SK-N-SH (cell line): ENCODE measurements around the gene RNF149. TPM values are rescaled to one million over a fixed set of nuclear protein-coding genes. Genes with fewer than 3 reads are reported as not detected.

Experiments used
- CTCF ChIA-PET: fragments of 300-600, 350-600 bp; formaldehyde crosslinking; extraction: SDS; loops from one replicate; lab custom pipeline; 2021; lab: Yijun Ruan, JAX
- POLR2A ChIA-PET: fragments of 350-600 bp; sonication (Branson Sonifier 250); formaldehyde crosslinking; extraction: SDS; loops from one replicate; lab custom pipeline; 2020; ENCODE audit warnings: antibody characterized with exemption, inconsistent platforms; lab: Yijun Ruan, JAX
- DNase-seq: peaks from one replicate; pipeline ENCODE4 v3.0.0; 2012
- H2AFZ ChIP-seq: fragments of 200-600 bp; sonication (generic); 2 replicates; pipeline ENCODE4 v1.8.1; 2016; ENCODE audit warnings: antibody characterized with exemption, mild to moderate bottlenecking, low read depth
- H3F3A ChIP-seq: fragments of 200-600 bp; sonication (generic); replicated peaks from 2 replicates; pipeline ENCODE3; 2016; ENCODE audit warnings: antibody characterized with exemption, mild to moderate bottlenecking; ENCODE audit not compliant: insufficient read depth
- H3K27ac ChIP-seq, 2 experiments: fragments of 200-500 bp in 1 of 2; fragments of 200-600 bp in 1 of 2; sonication (Bioruptor generic) in 1 of 2; sonication (generic), shearing (Covaris generic) in 1 of 2; 2 replicates each; pipeline versions ENCODE4 v1.5.1 to v1.6.1; 2014 to 2016; ENCODE audit warnings: low read depth in 2 of 2, inconsistent platforms in 1 of 2, low read length in 1 of 2, mild to moderate bottlenecking in 1 of 2, mixed read lengths in 1 of 2
- H3K27me3 ChIP-seq: fragments of 200-600 bp; sonication (generic), shearing (Covaris generic); 2 replicates; pipeline ENCODE4 v1.6.1; 2016; ENCODE audit warnings: mixed run types; ENCODE audit not compliant: insufficient read depth
- H3K36me3 ChIP-seq, 2 experiments: fragments of 200-500 bp in 1 of 2; fragments of 200-600 bp in 1 of 2; sonication (Bioruptor generic) in 1 of 2; sonication (generic) in 1 of 2; replicated peaks in 1 of 2; 2 replicates each; pipeline versions ENCODE3 to v1.5.1; 2014 to 2016; ENCODE audit warnings: low read length in 1 of 2, mild to moderate bottlenecking in 1 of 2; ENCODE audit not compliant: insufficient read depth in 2 of 2, control insufficient read depth in 1 of 2
- H3K4me1 ChIP-seq, 2 experiments: fragments of 200-500 bp in 1 of 2; fragments of 200-600 bp in 1 of 2; sonication (Bioruptor generic) in 1 of 2; sonication (generic), shearing (Covaris generic) in 1 of 2; 2 replicates each; pipeline versions ENCODE4 v1.5.1 to v1.6.1; 2014 to 2016; ENCODE audit warnings: low read depth in 1 of 2, low read length in 1 of 2, mixed run types in 1 of 2; ENCODE audit not compliant: insufficient read depth in 2 of 2, control insufficient read depth in 1 of 2
- H3K4me2 ChIP-seq: fragments of 200-600 bp; sonication (generic), shearing (Covaris generic); 2 replicates; pipeline ENCODE4 v1.6.1; 2017; ENCODE audit warnings: mixed run types
- H3K4me3 ChIP-seq, 2 experiments: fragments of 200-500 bp in 1 of 2; fragments of 200-600 bp in 1 of 2; sonication (Bioruptor generic) in 1 of 2; sonication (generic), shearing (Covaris generic) in 1 of 2; 2 replicates each; pipeline versions ENCODE4 v1.5.1 to v1.8.1; 2014 to 2016; ENCODE audit warnings: low read depth in 2 of 2, inconsistent platforms in 1 of 2, low read length in 1 of 2, mild to moderate bottlenecking in 1 of 2, mixed read lengths in 1 of 2, moderate library complexity in 1 of 2
- H3K79me2 ChIP-seq: fragments of 200-600 bp; sonication (generic); 2 replicates; pipeline ENCODE4 v1.8.1; 2017; ENCODE audit warnings: mild to moderate bottlenecking; ENCODE audit not compliant: insufficient read depth
- H3K9ac ChIP-seq: fragments of 200-600 bp; sonication (generic); 2 replicates; pipeline ENCODE4 v1.6.1; 2017; ENCODE audit warnings: mixed run types
- H3K9me2 ChIP-seq: fragments of 200-600 bp; sonication (generic); 2 replicates; pipeline ENCODE4 v1.6.1; 2017; ENCODE audit warnings: mixed run types
- H3K9me3 ChIP-seq: fragments of 200-600 bp; sonication (generic); 2 replicates; pipeline ENCODE4 v1.6.1; 2017; ENCODE audit warnings: mixed run types, mild to moderate bottlenecking, moderate library complexity
- H4K20me1 ChIP-seq: fragments of 200-600 bp; sonication (generic); 2 replicates; pipeline ENCODE4 v1.6.1; 2017; ENCODE audit warnings: mild to moderate bottlenecking, mixed run types; ENCODE audit not compliant: insufficient read depth
- CHD2 ChIP-seq: fragments of 150-350 bp; IDR thresholded peaks from 2 replicates; pipeline ENCODE4 v1.6.1; 2018; ENCODE audit warnings: low read length; ENCODE audit not compliant: partially characterized antibody
- ELF1 ChIP-seq: IDR thresholded peaks from 2 replicates; pipeline ENCODE4 v1.4.0; 2012
- FOXJ3 ChIP-seq: sonication (generic); formaldehyde crosslinking; IDR thresholded peaks from 2 replicates; pipeline ENCODE4 v1.5.1; 2020; ENCODE audit warnings: mild to moderate bottlenecking, missing genetic modification reagents
- FOXM1 ChIP-seq: IDR thresholded peaks from 2 replicates; pipeline ENCODE4 v1.4.0; 2012; ENCODE audit warnings: low read depth, mild to moderate bottlenecking
- JUND ChIP-seq: IDR thresholded peaks from 2 replicates; pipeline ENCODE4 v1.4.0; 2012
- MEF2A ChIP-seq: IDR thresholded peaks from 2 replicates; pipeline ENCODE4 v1.4.0; 2012; ENCODE audit warnings: low read depth, borderline replicate concordance
- NFIC ChIP-seq: IDR thresholded peaks from 2 replicates; pipeline ENCODE4 v1.4.0; 2012; ENCODE audit warnings: borderline replicate concordance
- RFX5 ChIP-seq: IDR thresholded peaks from 2 replicates; pipeline ENCODE4 v1.6.1; 2012; ENCODE audit warnings: mild to moderate bottlenecking, improper control_type of control experiment, low read length
- RXRA ChIP-seq: IDR thresholded peaks from 2 replicates; pipeline ENCODE4 v1.4.0; 2012; ENCODE audit warnings: low read depth, mild to moderate bottlenecking, borderline replicate concordance
- SIN3A ChIP-seq: IDR thresholded peaks from 2 replicates; pipeline ENCODE4 v1.6.1; 2012; ENCODE audit warnings: low read depth, mild to moderate bottlenecking, low read length, moderate library complexity, borderline replicate concordance
- YY1 ChIP-seq: IDR thresholded peaks from 2 replicates; pipeline ENCODE4 v1.4.0; 2012; ENCODE audit warnings: low read depth, mild to moderate bottlenecking
- WGBS: methylation state at CpG from one replicate; pipeline ENCODE4 v1.1.6; 2017; ENCODE audit warnings: low lambda C conversion rate; 5-methylcytosine and 5-hydroxymethylcytosine counted together
- polyA plus RNA-seq, 3 experiments: library from polyadenylated mRNA; depleted of rRNA; stranded (reverse); fragments of >200 nt; gene quantifications; 2 replicates each; pipeline ENCODE4 v1.2.3, GENCODE V29; 2012
- TF ChIP-seq, protein P1 (sequence below): IDR thresholded peaks from 2 replicates; pipeline ENCODE4 v1.4.0; 2012; ENCODE audit warnings: low read depth, borderline replicate concordance
- TF ChIP-seq, protein P2 (sequence below): fragments of 150-350 bp; IDR thresholded peaks from 2 replicates; pipeline ENCODE4 v1.6.1; 2016; ENCODE audit warnings: mild to moderate bottlenecking, low read depth, low read length
- TF ChIP-seq, protein P3 (sequence below): IDR thresholded peaks from 2 replicates; pipeline ENCODE4 v1.4.0; 2012; ENCODE audit warnings: low read depth, borderline replicate concordance
- TF ChIP-seq, protein P4 (sequence below): IDR thresholded peaks from 2 replicates; pipeline ENCODE4 v1.4.0; 2012; ENCODE audit warnings: low read depth
- TF ChIP-seq, protein P5 (sequence below): IDR thresholded peaks from 2 replicates; pipeline ENCODE4 v1.6.1; 2012; ENCODE audit warnings: mild to moderate bottlenecking, low read depth, low read length, moderate library complexity

RNF149 gene
- polyA plus RNA-seq, 1 of the 3 experiments (the other 2 are of a cell fraction) = 15.3 TPM

DNA sequence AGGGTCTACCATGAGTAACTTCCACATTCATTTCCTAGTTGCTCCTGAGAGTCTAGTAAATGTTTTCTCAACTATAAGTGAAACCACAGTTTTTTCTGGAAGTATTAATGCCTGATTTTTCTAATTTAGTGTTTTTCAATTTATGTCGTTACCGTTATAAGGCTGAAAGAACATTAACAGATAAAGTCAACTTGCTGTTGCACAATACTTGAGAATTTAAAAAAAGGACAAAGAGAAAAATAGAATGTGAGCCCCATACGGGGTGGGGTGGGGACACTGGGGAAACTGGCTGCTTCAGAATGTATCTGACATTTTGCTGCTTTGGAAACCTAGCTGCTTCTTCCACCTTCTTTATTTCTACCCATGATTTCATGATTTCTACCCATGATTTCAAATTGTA lies 29.6 kb downstream of the RNF149 start:
- TF ChIP-seq ELF1 (no peak), NFIC (no peak), RXRA (no peak), FOXJ3 (CRISPR knock-in tag) (no peak), MEF2A (no peak)
- TF ChIP-seq, protein P1, sequence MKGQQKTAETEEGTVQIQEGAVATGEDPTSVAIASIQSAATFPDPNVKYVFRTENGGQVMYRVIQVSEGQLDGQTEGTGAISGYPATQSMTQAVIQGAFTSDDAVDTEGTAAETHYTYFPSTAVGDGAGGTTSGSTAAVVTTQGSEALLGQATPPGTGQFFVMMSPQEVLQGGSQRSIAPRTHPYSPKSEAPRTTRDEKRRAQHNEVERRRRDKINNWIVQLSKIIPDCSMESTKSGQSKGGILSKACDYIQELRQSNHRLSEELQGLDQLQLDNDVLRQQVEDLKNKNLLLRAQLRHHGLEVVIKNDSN = no peak
- TF ChIP-seq, protein P2, sequence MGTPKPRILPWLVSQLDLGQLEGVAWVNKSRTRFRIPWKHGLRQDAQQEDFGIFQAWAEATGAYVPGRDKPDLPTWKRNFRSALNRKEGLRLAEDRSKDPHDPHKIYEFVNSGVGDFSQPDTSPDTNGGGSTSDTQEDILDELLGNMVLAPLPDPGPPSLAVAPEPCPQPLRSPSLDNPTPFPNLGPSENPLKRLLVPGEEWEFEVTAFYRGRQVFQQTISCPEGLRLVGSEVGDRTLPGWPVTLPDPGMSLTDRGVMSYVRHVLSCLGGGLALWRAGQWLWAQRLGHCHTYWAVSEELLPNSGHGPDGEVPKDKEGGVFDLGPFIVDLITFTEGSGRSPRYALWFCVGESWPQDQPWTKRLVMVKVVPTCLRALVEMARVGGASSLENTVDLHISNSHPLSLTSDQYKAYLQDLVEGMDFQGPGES = no peak
- TF ChIP-seq, protein P3, sequence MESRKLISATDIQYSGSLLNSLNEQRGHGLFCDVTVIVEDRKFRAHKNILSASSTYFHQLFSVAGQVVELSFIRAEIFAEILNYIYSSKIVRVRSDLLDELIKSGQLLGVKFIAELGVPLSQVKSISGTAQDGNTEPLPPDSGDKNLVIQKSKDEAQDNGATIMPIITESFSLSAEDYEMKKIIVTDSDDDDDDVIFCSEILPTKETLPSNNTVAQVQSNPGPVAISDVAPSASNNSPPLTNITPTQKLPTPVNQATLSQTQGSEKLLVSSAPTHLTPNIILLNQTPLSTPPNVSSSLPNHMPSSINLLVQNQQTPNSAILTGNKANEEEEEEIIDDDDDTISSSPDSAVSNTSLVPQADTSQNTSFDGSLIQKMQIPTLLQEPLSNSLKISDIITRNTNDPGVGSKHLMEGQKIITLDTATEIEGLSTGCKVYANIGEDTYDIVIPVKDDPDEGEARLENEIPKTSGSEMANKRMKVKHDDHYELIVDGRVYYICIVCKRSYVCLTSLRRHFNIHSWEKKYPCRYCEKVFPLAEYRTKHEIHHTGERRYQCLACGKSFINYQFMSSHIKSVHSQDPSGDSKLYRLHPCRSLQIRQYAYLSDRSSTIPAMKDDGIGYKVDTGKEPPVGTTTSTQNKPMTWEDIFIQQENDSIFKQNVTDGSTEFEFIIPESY = no peak
- Histone ChIP-seq H4K20me1 (no peaks in the 10 kb centered on the region), H3K9me2 (no peaks in the 10 kb centered on the region), H3K27ac (no peak overlapping the region), H3K4me1 (no peaks in the 10 kb centered on the region), H3F3A (no peaks in the 10 kb centered on the region), H3K79me2 (0 out of 2 replicates have a peak, but pooled peaks cover 8% of the 10 kb centered on the region), H3K4me2 (no peak overlapping the region), H3K9me3 (no peaks in the 10 kb centered on the region), H3K4me3 (no peak overlapping the region), H2AFZ (no peak overlapping the region), H3K9ac (no peak overlapping the region), H3K36me3 (peaks cover 43 to 48% of the 10 kb centered on the region in 2 experiments), H3K27me3 (no peaks in the 10 kb centered on the region)
- CTCF ChIA-PET = interaction anchor here (0.9 kb wide), 1 partner anchor 741 kb away, joined by 3 read pairs; no protein-coding TSS in a partner anchor
- DNase-seq = no peak
- WGBS = 96% methylated on average over 3 of the region's 3 CpGs
- POLR2A ChIA-PET = no interaction called here

DNA sequence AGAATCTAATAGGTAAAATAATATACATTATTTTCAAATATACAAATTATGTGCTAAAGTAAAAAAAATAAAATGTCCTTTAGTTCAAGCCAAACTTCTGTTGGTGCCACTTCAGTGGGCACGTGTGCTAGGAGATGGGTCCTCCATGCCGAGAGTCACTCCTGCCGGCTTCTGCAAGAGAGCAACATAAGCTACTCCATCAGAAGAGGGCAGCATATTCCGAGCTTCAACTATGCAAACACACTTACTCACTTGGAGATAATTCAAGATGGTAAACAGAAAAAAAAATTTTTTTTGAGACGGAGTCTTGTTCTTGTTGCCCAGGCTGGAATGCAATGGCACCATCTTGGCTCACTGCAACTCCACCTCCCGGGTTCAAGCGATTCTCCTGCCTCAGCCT lies 31.4 kb downstream of the RNF149 start:
- Histone ChIP-seq H3K4me3 (no peak overlapping the region), H3K27me3 (no peaks in the 10 kb centered on the region), H3K36me3 (peaks cover 59 to 60% of the 10 kb centered on the region in 2 experiments), H3F3A (peaks cover 11% of the 10 kb centered on the region), H2AFZ (no peak overlapping the region), H3K9me2 (no peaks in the 10 kb centered on the region), H3K4me1 (no peaks in the 10 kb centered on the region), H4K20me1 (no peaks in the 10 kb centered on the region), H3K79me2 (0 out of 2 replicates have a peak, but pooled peaks cover 8% of the 10 kb centered on the region), H3K4me2 (no peak overlapping the region), H3K9ac (no peak overlapping the region), H3K27ac (no peak overlapping the region), H3K9me3 (no peaks in the 10 kb centered on the region)
- TF ChIP-seq JUND (no peak), YY1 (no peak), RFX5 (no peak), ELF1 (no peak), SIN3A (no peak), CHD2 (no peak), FOXM1 (no peak)
- TF ChIP-seq, protein P4, sequence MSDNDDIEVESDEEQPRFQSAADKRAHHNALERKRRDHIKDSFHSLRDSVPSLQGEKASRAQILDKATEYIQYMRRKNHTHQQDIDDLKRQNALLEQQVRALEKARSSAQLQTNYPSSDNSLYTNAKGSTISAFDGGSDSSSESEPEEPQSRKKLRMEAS = no peak
- TF ChIP-seq, protein P5, sequence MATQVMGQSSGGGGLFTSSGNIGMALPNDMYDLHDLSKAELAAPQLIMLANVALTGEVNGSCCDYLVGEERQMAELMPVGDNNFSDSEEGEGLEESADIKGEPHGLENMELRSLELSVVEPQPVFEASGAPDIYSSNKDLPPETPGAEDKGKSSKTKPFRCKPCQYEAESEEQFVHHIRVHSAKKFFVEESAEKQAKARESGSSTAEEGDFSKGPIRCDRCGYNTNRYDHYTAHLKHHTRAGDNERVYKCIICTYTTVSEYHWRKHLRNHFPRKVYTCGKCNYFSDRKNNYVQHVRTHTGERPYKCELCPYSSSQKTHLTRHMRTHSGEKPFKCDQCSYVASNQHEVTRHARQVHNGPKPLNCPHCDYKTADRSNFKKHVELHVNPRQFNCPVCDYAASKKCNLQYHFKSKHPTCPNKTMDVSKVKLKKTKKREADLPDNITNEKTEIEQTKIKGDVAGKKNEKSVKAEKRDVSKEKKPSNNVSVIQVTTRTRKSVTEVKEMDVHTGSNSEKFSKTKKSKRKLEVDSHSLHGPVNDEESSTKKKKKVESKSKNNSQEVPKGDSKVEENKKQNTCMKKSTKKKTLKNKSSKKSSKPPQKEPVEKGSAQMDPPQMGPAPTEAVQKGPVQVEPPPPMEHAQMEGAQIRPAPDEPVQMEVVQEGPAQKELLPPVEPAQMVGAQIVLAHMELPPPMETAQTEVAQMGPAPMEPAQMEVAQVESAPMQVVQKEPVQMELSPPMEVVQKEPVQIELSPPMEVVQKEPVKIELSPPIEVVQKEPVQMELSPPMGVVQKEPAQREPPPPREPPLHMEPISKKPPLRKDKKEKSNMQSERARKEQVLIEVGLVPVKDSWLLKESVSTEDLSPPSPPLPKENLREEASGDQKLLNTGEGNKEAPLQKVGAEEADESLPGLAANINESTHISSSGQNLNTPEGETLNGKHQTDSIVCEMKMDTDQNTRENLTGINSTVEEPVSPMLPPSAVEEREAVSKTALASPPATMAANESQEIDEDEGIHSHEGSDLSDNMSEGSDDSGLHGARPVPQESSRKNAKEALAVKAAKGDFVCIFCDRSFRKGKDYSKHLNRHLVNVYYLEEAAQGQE = no peak
- TF ChIP-seq, protein P1 = no peak
- CTCF ChIA-PET = no interaction called here
- DNase-seq = no peak
- WGBS = 88% methylated on average over 7 of the region's 7 CpGs
- POLR2A ChIA-PET = no interaction called here
